A549 (cell line): ENCODE data around the gene SERTAD2.

Experiments
- KDM5A ChIP-seq: fragments of 200-600 bp; sonication (generic); IDR thresholded peaks from 2 replicates; pipeline ENCODE4 v1.6.1; 2016; ENCODE audit warnings: antibody characterized with exemption, mild to moderate bottlenecking
- POLR2A ChIP-seq: IDR thresholded peaks from 2 replicates; pipeline ENCODE4 v1.6.1; 2012; ENCODE audit warnings: mild to moderate bottlenecking, low read length
- REST ChIP-seq: fragments of 200-600 bp; sonication (generic); IDR thresholded peaks from 2 replicates; pipeline ENCODE4 v1.6.1; 2016; ENCODE audit warnings: antibody characterized with exemption, mild to moderate bottlenecking, moderate library complexity
- TF ChIP-seq, protein P1 (sequence below): fragments of >200 bp; sonication (Bioruptor Twin); formaldehyde crosslinking; IDR thresholded peaks from 3 replicates; pipeline ENCODE4 v1.5.1; 2016

- TF ChIP-seq POLR2A = no peak
- no peak for TF ChIP-seq KDM5A
- TF ChIP-seq, protein P1, sequence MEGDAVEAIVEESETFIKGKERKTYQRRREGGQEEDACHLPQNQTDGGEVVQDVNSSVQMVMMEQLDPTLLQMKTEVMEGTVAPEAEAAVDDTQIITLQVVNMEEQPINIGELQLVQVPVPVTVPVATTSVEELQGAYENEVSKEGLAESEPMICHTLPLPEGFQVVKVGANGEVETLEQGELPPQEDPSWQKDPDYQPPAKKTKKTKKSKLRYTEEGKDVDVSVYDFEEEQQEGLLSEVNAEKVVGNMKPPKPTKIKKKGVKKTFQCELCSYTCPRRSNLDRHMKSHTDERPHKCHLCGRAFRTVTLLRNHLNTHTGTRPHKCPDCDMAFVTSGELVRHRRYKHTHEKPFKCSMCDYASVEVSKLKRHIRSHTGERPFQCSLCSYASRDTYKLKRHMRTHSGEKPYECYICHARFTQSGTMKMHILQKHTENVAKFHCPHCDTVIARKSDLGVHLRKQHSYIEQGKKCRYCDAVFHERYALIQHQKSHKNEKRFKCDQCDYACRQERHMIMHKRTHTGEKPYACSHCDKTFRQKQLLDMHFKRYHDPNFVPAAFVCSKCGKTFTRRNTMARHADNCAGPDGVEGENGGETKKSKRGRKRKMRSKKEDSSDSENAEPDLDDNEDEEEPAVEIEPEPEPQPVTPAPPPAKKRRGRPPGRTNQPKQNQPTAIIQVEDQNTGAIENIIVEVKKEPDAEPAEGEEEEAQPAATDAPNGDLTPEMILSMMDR = no peak
- no peak for TF ChIP-seq REST
Measured at GRCh38 chr2:64677530-64677929, 23.8 kb upstream of the SERTAD2 start.
